Measurements from ENCODE around the gene MLPH.

Gene MLPH

GRCh38 chr2:237501892-237502513, 15.0 kb downstream of the MLPH start:
- no peak for DNase-seq

- DNase-seq = no peak
These were observed 16.1 kb downstream of the MLPH start for GRCh38 chr2:237503201-237503600.

DNA sequence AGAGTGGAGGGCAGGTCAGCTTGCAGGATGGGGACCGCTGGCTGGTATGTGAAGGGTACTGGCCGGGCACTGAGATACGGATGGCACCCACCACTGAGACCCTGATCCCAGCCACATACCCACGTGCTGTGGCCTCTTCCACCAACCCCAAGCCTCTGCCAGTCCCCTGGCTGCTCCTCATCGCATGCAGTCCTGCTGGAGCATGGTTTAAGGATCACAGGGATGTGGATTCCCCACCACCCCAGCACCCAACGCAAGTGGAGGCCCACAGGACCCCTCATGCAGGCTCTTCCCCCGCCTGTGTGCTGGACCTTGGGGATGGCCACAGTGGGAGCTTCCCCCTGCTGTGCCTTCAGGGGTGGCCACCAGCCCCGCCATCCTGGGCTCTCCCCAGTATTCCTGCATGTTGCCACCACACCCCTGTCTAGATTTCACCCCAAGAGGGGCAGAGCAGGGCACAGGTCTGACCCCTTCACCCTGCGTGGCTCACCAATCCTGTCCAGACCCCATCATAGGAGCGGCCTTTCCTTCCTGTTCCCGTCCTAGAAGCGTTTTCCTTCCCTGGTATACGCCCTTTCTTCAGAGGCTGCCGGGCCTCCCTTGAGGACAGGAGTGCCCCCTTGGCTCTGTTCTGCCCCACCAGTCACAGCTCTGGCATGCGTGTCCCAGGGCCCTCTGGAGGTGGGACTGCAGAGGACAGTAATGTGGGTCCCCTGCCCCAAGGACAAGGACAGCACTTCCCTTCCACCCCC, 18.3 kb downstream of the MLPH start:
- DNase-seq = no peak

GRCh38 chr2:237507512-237507911, 20.5 kb downstream of the MLPH start:
- no peak for DNase-seq

DNA sequence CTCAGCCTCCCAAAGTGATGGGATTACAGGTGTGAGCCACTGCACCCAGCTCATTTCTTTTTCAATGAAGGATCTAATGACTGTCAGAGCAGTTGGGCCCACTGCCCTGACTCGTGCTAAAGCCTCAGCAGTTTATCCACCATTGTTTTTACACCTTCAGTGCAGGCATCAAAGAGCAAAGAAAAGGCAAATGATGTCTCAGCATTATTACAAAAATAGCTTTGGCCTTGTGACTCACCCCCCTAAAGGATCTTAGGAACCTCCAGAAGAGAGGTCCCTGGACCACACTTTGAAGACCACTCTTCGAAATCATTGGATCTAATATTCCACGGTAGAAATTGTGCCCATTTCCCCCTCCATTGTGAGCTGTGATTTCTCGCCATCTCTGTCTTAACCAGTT, 21.3 kb downstream of the MLPH start:
- no peak for DNase-seq

DNA sequence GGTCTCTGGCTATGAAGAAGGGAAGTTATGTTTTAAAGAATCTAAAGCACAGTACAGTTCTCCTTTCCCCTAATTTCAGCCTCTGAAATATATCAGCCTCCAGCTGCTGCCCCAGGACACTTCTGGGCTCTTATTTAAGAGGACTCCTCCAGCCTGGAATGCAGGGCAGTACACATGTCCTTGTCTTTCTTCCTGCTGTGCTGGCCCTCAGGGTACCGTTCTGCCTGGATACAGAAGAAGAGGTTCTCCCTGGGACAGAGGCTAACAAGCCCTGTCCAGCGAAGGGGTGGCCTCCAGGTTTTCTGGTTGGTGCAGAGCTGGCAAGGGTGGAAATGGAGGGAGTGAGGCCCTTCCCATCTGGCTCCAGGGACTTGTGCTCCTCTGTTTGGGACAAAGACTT, 22.1 kb downstream of the MLPH start:
- no peak for DNase-seq

DNA sequence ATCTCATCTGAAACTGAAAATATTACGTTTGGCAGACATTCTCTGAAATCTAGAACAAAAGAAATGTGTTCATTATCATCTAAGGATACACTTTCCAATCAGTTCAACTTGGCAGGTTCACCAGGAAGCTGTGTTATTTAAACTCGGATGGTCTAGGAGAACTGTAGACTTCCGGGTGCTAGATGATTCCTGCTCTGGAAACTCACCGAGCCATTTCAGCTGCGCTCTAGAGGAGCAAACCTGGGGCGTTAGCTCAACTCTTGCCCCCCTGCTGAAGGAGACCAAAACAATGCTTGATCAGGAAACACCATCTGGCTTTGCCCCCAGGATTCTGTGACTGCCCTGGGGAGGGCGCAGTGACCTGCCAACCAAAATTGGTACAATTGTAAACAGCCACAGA, 22.9 kb downstream of the MLPH start:
- no peak for DNase-seq

DNA sequence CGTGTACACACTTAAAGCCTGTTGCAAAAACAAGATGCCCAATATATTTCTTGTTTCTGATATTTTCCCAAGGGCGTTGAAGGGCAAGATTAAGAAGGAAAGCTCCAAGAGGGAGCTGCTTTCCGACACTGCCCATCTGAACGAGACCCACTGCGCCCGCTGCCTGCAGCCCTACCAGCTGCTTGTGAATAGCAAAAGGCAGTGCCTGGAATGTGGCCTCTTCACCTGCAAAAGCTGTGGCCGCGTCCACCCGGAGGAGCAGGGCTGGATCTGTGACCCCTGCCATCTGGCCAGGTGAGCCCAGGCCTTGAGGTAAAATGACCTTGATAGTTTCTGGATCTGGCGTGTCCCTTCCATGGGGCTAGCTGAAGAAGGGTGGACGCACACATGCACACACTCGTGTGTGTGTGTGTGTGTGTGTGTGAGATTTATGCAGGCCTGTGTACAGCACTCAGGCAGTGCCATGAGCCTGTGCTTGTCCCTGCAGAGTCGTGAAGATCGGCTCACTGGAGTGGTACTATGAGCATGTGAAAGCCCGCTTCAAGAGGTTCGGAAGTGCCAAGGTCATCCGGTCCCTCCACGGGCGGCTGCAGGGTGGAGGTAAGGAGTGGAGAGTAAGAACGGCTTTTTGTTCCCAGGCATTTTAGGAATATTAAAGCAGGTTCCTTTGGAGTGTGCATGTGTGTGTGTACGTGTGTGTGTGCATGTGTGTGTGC, 23.6 kb downstream of the MLPH start:
- DNase-seq = no peak

GRCh38 chr2:237511433-237511832, 24.4 kb downstream of the MLPH start:
- no peak for DNase-seq

- DNase-seq = no peak
These were observed 24.9 kb downstream of the MLPH start for GRCh38 chr2:237511885-237512405.

DNA sequence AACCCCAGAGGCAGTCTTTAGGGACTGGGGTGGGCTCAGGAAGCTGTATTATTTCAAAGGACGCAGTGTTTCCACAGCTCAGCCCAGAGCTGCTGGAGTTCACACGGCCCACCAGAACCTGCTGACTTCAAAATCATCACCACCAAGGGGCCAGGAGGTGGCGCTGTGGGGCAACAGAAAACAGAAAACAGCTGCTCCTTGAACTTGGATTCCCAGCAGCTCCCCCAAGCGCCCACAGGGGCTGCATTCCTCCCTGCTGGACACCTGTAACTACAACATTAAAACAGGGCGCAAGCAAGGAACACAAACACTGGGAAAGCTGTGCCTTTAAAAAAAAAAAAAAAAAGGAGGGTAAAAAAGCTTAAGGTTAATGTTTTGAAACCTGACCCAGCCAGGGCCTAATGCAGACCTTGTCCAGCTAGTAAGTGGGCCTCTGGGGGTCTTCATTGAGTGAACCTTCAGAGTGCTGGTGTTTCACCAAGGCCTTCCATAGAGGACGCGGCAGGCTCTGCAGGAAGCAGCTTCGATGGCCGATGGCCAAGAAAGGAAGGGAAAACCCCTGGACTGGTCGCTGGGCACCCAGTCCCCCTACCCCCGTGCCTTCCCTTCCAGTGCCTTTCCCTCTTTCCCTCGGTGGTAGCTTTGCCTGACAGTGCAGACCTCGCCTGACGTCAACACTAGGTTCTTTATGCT, 25.9 kb downstream of the MLPH start:
- DNase-seq = no peak

DNA sequence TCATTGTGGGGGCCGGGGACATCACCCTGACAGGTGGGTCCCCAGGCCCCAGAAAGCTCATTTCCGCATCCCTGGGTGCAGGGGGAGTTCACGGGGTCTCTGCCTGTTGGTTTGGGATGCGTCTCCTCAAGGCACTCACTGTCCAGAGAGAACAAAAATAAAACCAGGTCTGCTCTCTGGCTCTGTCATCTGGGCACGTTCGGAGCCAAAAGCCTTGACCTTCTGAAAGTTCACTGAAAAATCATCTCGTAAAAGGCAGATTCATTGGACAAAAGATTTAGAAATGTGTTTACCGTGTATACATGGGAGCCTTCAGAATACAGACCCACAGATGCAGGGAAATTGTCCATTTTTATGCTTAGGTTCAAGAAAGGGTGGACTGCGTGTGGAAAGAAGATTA, 26.6 kb downstream of the MLPH start:
- no peak for DNase-seq

DNA sequence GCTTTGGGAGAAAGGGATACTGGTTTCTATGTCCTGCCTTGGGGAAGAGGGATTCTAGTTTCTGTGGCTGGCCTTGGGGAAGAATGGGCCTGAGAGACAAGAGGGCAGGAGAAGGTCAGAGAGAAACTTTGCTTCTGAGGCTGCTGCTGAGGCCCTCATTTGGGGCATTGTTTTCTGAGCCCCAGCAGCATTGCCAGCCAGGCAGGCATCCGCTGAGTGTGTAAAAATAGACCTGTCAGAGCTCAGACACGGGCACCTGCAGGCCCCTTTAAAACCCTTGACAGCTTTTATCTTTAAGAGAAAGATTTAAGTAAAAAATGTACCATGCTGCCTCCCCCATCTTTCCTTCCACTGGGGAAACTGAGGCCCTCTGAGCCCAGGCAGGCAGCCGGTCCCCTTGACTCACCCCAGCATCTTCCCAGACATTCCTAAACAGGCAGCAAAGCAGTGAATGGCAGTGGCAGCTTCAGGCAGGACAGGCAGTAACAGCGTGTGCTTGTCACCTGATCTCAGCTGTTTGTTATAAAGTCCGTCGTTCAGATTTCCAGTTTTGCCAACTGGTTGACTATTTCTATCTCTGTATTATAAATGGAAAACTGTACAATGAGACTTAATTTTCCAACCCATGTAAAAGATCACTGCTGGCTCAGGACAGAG, 27.6 kb downstream of the MLPH start:
- no peak for DNase-seq

GRCh38 chr2:237515166-237515565, 28.1 kb downstream of the MLPH start:
- DNase-seq = no peak

DNA sequence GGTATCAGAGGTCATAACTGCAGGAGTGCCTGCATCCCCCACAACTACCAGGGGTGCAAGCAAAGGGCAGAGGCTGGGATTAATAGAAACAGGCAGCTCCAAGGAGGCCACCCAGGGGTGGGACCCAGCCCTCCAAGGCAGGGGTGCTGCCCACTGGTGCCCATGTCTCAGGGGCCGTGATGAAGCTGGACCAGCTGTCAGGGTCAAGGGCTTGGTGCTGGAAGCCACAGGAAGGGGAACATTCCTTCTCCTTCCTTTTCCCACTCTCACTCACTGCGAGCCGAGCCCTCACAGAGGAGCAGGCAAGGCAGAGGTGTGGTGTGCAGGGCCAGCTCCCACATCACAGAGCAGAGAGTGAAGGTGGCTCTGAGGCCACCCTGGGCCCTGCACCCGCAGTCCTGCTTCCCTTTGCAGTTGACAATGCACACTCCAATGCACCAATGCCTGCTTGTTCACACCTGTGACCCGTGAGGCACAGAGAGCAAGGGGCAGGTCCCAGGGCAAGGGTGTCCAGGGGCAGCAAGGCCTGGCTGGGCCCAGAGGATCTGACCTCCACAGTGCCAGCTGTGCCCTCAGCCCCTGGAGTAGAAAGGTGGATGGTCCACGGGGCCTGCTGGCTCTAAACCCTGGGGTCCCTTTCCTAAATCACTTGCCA, 28.7 kb downstream of the MLPH start:
- no peak for DNase-seq

DNA sequence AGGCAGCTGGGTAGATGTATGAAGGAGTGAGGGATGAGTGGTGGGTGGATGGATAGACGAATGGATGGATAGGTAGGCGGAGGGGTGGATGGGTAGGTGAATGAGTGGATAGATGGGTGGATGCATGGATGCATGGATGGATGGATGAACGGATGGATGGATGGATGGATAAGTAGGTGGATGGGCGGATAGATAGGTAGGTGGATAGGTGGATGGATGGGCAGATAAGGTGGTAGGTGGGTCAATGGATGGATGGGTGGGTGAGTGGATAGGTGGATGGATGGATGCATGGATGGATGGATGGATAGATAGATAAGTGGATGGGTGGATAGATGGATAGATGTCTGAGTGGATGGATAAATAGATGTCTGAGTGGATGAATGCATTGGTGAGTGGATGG, 30.1 kb downstream of the MLPH start:
- no peak for DNase-seq

- DNase-seq = no peak
These were observed 30.9 kb downstream of the MLPH start for GRCh38 chr2:237517990-237518389.

DNA sequence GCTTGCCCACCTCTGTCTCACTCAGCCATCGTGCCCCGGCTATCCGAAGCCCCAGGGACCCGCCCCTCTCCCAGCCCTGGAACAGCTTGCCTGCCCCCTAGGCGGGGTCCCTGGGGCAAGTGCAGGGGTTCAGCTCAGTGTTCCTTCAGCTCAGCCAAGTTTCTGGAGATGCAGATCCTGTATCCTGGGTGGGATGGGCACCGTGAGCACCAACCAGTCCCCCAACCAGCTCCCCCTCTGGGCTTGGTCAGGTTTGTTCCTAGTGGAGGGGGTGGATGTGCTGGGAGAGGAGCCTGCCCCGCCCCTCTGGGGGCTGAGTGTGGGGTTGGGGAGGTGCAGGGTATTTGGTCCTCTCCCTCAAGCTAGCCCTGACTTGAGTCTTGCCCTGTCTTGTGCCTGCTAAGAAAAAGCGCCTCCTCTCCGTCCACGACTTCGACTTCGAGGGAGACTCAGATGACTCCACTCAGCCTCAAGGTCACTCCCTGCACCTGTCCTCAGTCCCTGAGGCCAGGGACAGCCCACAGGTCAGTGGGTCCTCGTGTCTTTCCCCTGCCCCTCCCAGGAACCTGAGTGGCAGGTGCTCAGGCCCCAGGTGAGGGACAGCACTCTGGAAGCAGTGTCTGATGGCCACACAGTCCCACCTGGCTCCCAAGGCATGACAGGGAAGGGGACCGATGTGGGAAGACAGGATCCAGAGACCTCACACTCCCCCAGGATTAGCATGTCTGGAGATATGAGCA, 32.6 kb downstream of the MLPH start:
- no peak for DNase-seq

GRCh38 chr2:237520290-237520689, 33.2 kb downstream of the MLPH start:
- DNase-seq = no peak

DNA sequence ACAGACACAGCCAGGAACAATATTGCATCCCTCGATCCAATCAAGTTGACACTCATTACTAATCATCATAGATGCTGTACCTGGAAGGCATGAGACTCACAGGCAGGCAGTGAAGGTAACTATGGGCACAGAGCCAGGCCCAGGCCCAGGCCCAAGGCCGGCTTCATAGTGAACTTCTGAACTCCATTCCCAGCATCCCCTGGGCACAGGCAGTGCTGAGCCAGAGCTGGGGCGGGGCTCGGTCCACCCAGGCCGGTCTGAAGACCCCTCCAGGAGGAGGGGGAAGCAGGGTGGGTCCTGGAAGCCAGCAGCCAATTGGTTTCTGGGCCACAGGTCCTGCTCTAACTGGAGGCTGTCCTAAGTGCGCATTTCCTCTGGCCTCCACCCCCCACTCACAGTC, 37.6 kb downstream of the MLPH start:
- DNase-seq = no peak

GRCh38 chr2:237525559-237526157, 38.6 kb downstream of the MLPH start:
- DNase-seq = no peak
